Measurements from ENCODE around the gene PRKN. TPM values are rescaled to one million over a fixed set of nuclear protein-coding genes. Genes with fewer than 3 reads are reported as not detected.

Gene PRKN
- total RNA-seq, 1 donor from 2014 or later = 2.8 TPM

GRCh38 chr6:161813156-161813555 is 914.4 kb downstream of the PRKN start:
- Histone ChIP-seq H3K27ac (no peak overlapping the region), H2AFZ (replicated peaks) (no peak overlapping the region), H3K27me3 (no peaks in the 10 kb centered on the region), H3K36me3 (no peaks in the 10 kb centered on the region), H3K4me3 (no peak overlapping the region), H4K20me1 (ENCODE audit: low read depth) (no peaks in the 10 kb centered on the region), H3K79me2 (ENCODE audit: low read depth) (no peaks in the 10 kb centered on the region), H3K9me3 (ENCODE audit: low read depth) (no peaks in the 10 kb centered on the region), H3K4me1 (peaks cover 4% of the 10 kb centered on the region), H3K4me2 (no peak overlapping the region), H3K9ac (no peak overlapping the region), H3F3A (ENCODE audit: low read depth) (no peaks in the 10 kb centered on the region)
- TF ChIP-seq EZH2 (IDR thresholded peaks at IDR 0.05) (no peak), EZH2phosphoT487 (IDR thresholded peaks at IDR 0.05) (no peak)
- TF ChIP-seq, protein P1, sequence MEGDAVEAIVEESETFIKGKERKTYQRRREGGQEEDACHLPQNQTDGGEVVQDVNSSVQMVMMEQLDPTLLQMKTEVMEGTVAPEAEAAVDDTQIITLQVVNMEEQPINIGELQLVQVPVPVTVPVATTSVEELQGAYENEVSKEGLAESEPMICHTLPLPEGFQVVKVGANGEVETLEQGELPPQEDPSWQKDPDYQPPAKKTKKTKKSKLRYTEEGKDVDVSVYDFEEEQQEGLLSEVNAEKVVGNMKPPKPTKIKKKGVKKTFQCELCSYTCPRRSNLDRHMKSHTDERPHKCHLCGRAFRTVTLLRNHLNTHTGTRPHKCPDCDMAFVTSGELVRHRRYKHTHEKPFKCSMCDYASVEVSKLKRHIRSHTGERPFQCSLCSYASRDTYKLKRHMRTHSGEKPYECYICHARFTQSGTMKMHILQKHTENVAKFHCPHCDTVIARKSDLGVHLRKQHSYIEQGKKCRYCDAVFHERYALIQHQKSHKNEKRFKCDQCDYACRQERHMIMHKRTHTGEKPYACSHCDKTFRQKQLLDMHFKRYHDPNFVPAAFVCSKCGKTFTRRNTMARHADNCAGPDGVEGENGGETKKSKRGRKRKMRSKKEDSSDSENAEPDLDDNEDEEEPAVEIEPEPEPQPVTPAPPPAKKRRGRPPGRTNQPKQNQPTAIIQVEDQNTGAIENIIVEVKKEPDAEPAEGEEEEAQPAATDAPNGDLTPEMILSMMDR (IDR thresholded peaks at IDR 0.05) = no peak
- Mint-ChIP-seq H3K9me3 (peaks cover 6% of the 10 kb centered on the region), H3K27me3 (ENCODE audit: insufficient read depth, low read depth) (peaks cover 2% of the 10 kb centered on the region), H3K36me3 (no peaks in the 10 kb centered on the region), H3K4me3 (no peak overlapping the region), H3K4me1 (peaks cover 17% of the 10 kb centered on the region), H3K27ac (no peak overlapping the region)
- no peak for DNase-seq (ENCODE audit: low spot score)

DNA sequence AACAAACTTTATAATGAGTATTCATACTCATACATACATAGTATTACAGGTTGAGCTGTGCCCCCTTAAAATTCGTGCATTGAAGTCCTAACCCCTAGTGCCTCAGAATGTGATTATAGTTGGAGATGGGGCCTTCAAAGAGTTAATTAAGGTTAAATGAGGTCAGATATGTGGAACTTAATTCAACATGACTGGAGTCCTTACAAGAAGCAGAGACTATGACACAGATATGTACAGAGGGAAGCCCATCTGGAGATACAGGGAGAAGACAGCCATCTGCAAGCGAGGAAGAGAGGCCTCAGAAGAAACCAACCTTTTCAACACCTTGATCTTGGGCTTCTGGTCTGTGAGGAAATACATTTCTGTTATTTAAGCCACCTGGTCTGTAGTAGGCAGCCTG is 917.6 kb downstream of the PRKN start:
- no peaks in the 10 kb centered on the region for H3K4me1 Mint-ChIP-seq
- H3K36me3 ChIP-seq = no peaks in the 10 kb centered on the region
- no peak overlapping the region for H2AFZ ChIP-seq (replicated peaks)
- no peak overlapping the region for H3K4me3 ChIP-seq
- TF ChIP-seq EZH2phosphoT487 (IDR thresholded peaks at IDR 0.05) (no peak), EZH2 (IDR thresholded peaks at IDR 0.05) (no peak)
- TF ChIP-seq, protein P1 (IDR thresholded peaks at IDR 0.05) = no peak
- no peaks in the 10 kb centered on the region for H3K4me1 ChIP-seq
- H3K9me3 ChIP-seq (ENCODE audit: low read depth) = no peaks in the 10 kb centered on the region
- no peaks in the 10 kb centered on the region for H3K27me3 ChIP-seq
- no peak overlapping the region for H3K27ac ChIP-seq
- peaks cover 6% of the 10 kb centered on the region for H3K9me3 Mint-ChIP-seq
- H3K27me3 Mint-ChIP-seq (ENCODE audit: insufficient read depth, low read depth) = no peaks in the 10 kb centered on the region
- H3F3A ChIP-seq (ENCODE audit: low read depth) = no peaks in the 10 kb centered on the region
- no peak overlapping the region for H3K9ac ChIP-seq
- H3K4me3 Mint-ChIP-seq = no peak overlapping the region
- H3K79me2 ChIP-seq (ENCODE audit: low read depth) = no peaks in the 10 kb centered on the region
- no peak for DNase-seq (ENCODE audit: low spot score)
- no peak overlapping the region for H3K4me2 ChIP-seq
- H3K36me3 Mint-ChIP-seq = no peaks in the 10 kb centered on the region
- no peak overlapping the region for H3K27ac Mint-ChIP-seq
- no peaks in the 10 kb centered on the region for H4K20me1 ChIP-seq (ENCODE audit: low read depth)

DNA sequence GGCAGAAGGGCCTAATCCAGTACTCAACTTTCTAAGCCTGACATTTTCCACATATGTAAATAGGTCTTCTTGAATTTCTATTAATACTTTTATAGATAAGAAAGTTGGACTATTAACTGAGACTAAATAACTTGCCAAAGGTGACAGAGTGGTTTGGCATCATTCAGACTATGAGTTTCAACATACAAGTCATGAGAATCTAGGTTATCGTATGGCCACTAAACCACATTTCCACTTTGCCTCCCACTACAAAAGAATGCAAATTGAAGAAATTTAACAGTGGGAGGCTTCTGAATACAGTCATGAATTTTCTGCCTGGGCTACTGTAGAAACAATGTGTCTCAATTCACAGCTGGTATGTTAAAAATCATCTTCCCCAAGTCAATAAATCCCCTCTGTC is 922.7 kb downstream of the PRKN start:
- no peaks in the 10 kb centered on the region for H3K36me3 Mint-ChIP-seq
- Histone ChIP-seq H4K20me1 (ENCODE audit: low read depth) (no peaks in the 10 kb centered on the region), H3K79me2 (ENCODE audit: low read depth) (no peaks in the 10 kb centered on the region), H3K4me1 (no peaks in the 10 kb centered on the region), H3K9ac (no peak overlapping the region), H2AFZ (replicated peaks) (no peak overlapping the region), H3K27ac (no peak overlapping the region), H3F3A (ENCODE audit: low read depth) (no peaks in the 10 kb centered on the region), H3K4me3 (no peak overlapping the region), H3K4me2 (no peak overlapping the region), H3K9me3 (ENCODE audit: low read depth) (no peaks in the 10 kb centered on the region), H3K27me3 (no peaks in the 10 kb centered on the region), H3K36me3 (no peaks in the 10 kb centered on the region)
- no peak overlapping the region for H3K27ac Mint-ChIP-seq
- peaks cover 2% of the 10 kb centered on the region for H3K4me1 Mint-ChIP-seq
- peaks cover 2% of the 10 kb centered on the region for H3K27me3 Mint-ChIP-seq (ENCODE audit: insufficient read depth, low read depth)
- no peak for DNase-seq (ENCODE audit: low spot score)
- TF ChIP-seq, protein P1 (IDR thresholded peaks at IDR 0.05) = no peak
- TF ChIP-seq EZH2phosphoT487 (IDR thresholded peaks at IDR 0.05) (no peak), EZH2 (IDR thresholded peaks at IDR 0.05) (no peak)
- no peaks in the 10 kb centered on the region for H3K9me3 Mint-ChIP-seq
- no peak overlapping the region for H3K4me3 Mint-ChIP-seq

All from neural progenitor cell (in vitro differentiated cells).